Gastroesophageal sphincter (tissue), 4 donors: ENCODE measurements around the gene ABCG8. TPM values are rescaled to one million over a fixed set of nuclear protein-coding genes. Genes with fewer than 3 reads are reported as not detected.

Experiments
- ATAC-seq: fragments of 150-250 bp; one replicate; pipeline ENCODE4 v1.9.1; 2016; ENCODE audit warnings: mild to moderate bottlenecking, moderate library complexity
- H3K27ac ChIP-seq, 4 donors: fragments of 200-600 bp; sonication (generic) in 3 of 4; 1 replicate in 3 of 4; 2 replicates in 1 of 4; pipeline ENCODE4 v1.5.1; 2016 to 2019
- H3K27me3 ChIP-seq: fragments of 200-600 bp; sonication (generic); one replicate; pipeline ENCODE4 v1.5.1; 2019
- H3K36me3 ChIP-seq, 2 donors: fragments of 200-600 bp; sonication (generic); one replicate each; pipeline ENCODE4 v1.5.1; 2019; ENCODE audit warnings: control low read depth in 1 of 2
- H3K4me1 ChIP-seq, 3 donors: fragments of 200-600 bp; sonication (generic); 1 replicate in 2 of 3; 2 replicates in 1 of 3; pipeline ENCODE4 v1.5.1; 2016 to 2019; ENCODE audit warnings: control low read depth in 2 of 3
- H3K4me3 ChIP-seq, 2 donors: fragments of 200-600 bp; sonication (generic); one replicate each; pipeline ENCODE4 v1.5.1; 2019; ENCODE audit warnings: mild to moderate bottlenecking in 1 of 2, moderate library complexity in 1 of 2
- H3K9me3 ChIP-seq, 3 donors: fragments of 200-600 bp; sonication (generic); one replicate each; pipeline ENCODE4 v1.5.1; 2017 to 2019; ENCODE audit warnings: control low read depth in 2 of 3
- CTCF ChIP-seq, 4 experiments: fragments of 200-600 bp in 2 of 4; fragments of 450-650 bp in 2 of 4; sonication (generic) in 1 of 4; IDR thresholded peaks; one replicate each; pipeline ENCODE4 v1.5.1; 2017 to 2019; ENCODE audit warnings: antibody characterized with exemption in 4 of 4, mild to moderate bottlenecking in 2 of 4, moderate library complexity in 2 of 4
- EP300 ChIP-seq: sonication (generic); formaldehyde crosslinking; IDR thresholded peaks from one replicate; pipeline ENCODE4 v1.6.1; 2017; ENCODE audit warnings: antibody characterized with exemption, mild to moderate bottlenecking
- POLR2A ChIP-seq, 2 donors: fragments of 450-650 bp; IDR thresholded peaks; one replicate each; pipeline ENCODE4 v1.6.1; 2017; ENCODE audit warnings: antibody characterized with exemption in 2 of 2, mild to moderate bottlenecking in 2 of 2, moderate library complexity in 1 of 2
- POLR2AphosphoS5 ChIP-seq: sonication (generic); formaldehyde crosslinking; IDR thresholded peaks from one replicate; pipeline ENCODE4 v1.6.1; 2017; ENCODE audit warnings: antibody characterized with exemption
- WGBS, 2 donors: methylation state at CpG; one replicate each; pipeline ENCODE4 v1.1.5; 2018; ENCODE audit warnings: low coverage in 1 of 2; 5-methylcytosine and 5-hydroxymethylcytosine counted together
- total RNA-seq, 4 donors: library from RNA; depleted of rRNA; stranded (reverse); fragments of >200 nt; gene quantifications; one replicate each; pipeline ENCODE4 v1.1.0, GENCODE V29; 2016

Gene ABCG8
- total RNA-seq, result under 1 TPM in 1 of 4 donors, not detected in 3; 0.12 TPM

- ATAC-seq, result no peak
- no peaks in the 10 kb centered on the region for H3K9me3 ChIP-seq
- H3K36me3 ChIP-seq, result no peaks in the 10 kb centered on the region
- TF ChIP-seq POLR2A (IDR thresholded peaks at IDR 0.05) (no peak), EP300 (no peak), CTCF (IDR thresholded peaks at IDR 0.05) (no peak), POLR2AphosphoS5 (no peak)
- WGBS, 2 donors, result 77 to 92% methylated on average over 5 to 9 of the region's 20 CpGs
- no peak within 1 kb of the TSS for H3K27ac ChIP-seq
- no peaks in the 10 kb centered on the region for H3K27me3 ChIP-seq
- H3K4me1 ChIP-seq, result no peaks in the 10 kb centered on the region
- no peak within 1 kb of the TSS for H3K4me3 ChIP-seq
Measured at GRCh38 chr2:43838560-43839267, at the start of gene ABCG8, which contains the start of gene ABCG5. ABCG8 (plus strand) TSS chr2:43838971; CDS start chr2:43839054, 83 bp downstream. ABCG5 (minus strand) TSS chr2:43838839; CDS start chr2:43838679, 160 bp downstream.

- 14 to 32% methylated on average over 5 of the region's 5 CpGs for WGBS, 2 donors
- ATAC-seq, result peak; percentile 68
- peak overlapping the region; percentile 42 to 75 (median 58) for H3K27ac ChIP-seq
Measured at GRCh38 chr2:43790147-43790546, 48.6 kb upstream of the ABCG8 start.

GRCh38 chr2:43791035-43791765 is 47.6 kb upstream of the ABCG8 start:
- Histone ChIP-seq H3K27ac (peak overlapping the region; percentile 22 to 75 (median 58)), H3K4me1 (peaks cover 0 to 55% (median 7%) of the 10 kb centered on the region in 3 donors), H3K27me3 (no peaks in the 10 kb centered on the region), H3K9me3 (no peaks in the 10 kb centered on the region), H3K4me3 (no peak overlapping the region), H3K36me3 (peaks cover 0 to 44% of the 10 kb centered on the region in 2 donors)
- WGBS, 2 donors, result 86% methylated on average over 1 to 2 of the region's 2 CpGs
- TF ChIP-seq POLR2A (IDR thresholded peaks at IDR 0.05) (no peak), EP300 (no peak), POLR2AphosphoS5 (no peak), CTCF (IDR thresholded peaks at IDR 0.05) (no peak)
- ATAC-seq, result no peak

More at GRCh38 chr2:43790147-43790546, 48.6 kb upstream of the ABCG8 start:
- Histone ChIP-seq H3K4me3 (no peak overlapping the region), H3K27me3 (no peaks in the 10 kb centered on the region), H3K36me3 (peaks cover 0 to 42% of the 10 kb centered on the region in 2 donors), H3K4me1 (peaks cover 0 to 55% (median 7%) of the 10 kb centered on the region in 3 donors), H3K9me3 (no peaks in the 10 kb centered on the region)
- TF ChIP-seq POLR2AphosphoS5, result peak; percentile 23
- no peak for TF ChIP-seq POLR2A (IDR thresholded peaks at IDR 0.05)

- Histone ChIP-seq H3K4me1 (peaks cover 0 to 54% (median 7%) of the 10 kb centered on the region in 3 donors), H3K27ac (no peak overlapping the region), H3K9me3 (no peaks in the 10 kb centered on the region), H3K4me3 (no peak overlapping the region), H3K36me3 (peaks cover 0 to 45% of the 10 kb centered on the region in 2 donors), H3K27me3 (no peaks in the 10 kb centered on the region)
- TF ChIP-seq EP300, result no peak
- TF ChIP-seq POLR2A (IDR thresholded peaks at IDR 0.05), result no peak
- ATAC-seq, result no peak
- 46 to 58% methylated on average over 3 of the region's 3 CpGs for WGBS, 2 donors
Measured at GRCh38 chr2:43792653-43793052, 46.1 kb upstream of the ABCG8 start.

- no peak for ATAC-seq
Measured at GRCh38 chr2:43794956-43795355, 43.8 kb upstream of the ABCG8 start.

More at GRCh38 chr2:43794956-43795355, 43.8 kb upstream of the ABCG8 start:
- peaks cover 0 to 50% of the 10 kb centered on the region in 2 donors for H3K36me3 ChIP-seq
- H3K4me1 ChIP-seq, result peaks cover 0 to 31% (median 0%) of the 10 kb centered on the region in 3 donors
- H3K27me3 ChIP-seq, result no peaks in the 10 kb centered on the region
- H3K4me3 ChIP-seq, result no peak overlapping the region
- TF ChIP-seq EP300 (no peak), POLR2A (IDR thresholded peaks at IDR 0.05) (no peak), POLR2AphosphoS5 (no peak), CTCF (IDR thresholded peaks at IDR 0.05) (no peak)
- WGBS, 2 donors, result 86 to 91% methylated on average over 1 to 7 of the region's 9 CpGs
- H3K9me3 ChIP-seq, result no peaks in the 10 kb centered on the region
- no peak overlapping the region for H3K27ac ChIP-seq
